IPS-NIHi11 (cell line): ENCODE measurements around the gene NAXD.
"Not testable (repeated sequence)": the region's sequence is repeated elsewhere in the genome, so short reads cannot be mapped to it uniquely, and the experiment has no call there.

Experiments
- DNase-seq: peaks from one replicate; pipeline ENCODE4 v3.0.0; 2012; ENCODE audit warnings: mixed read lengths, low spot score

NAXD gene

GRCh38 chr13:110664673-110665072, 49.3 kb downstream of the NAXD start:
- no peak for DNase-seq

- DNase-seq, result no peak
Measured at GRCh38 chr13:110665491-110666254, 50.3 kb downstream of the NAXD start.

- no peak for DNase-seq
Measured at GRCh38 chr13:110666255-110666533, 50.8 kb downstream of the NAXD start.

GRCh38 chr13:110669036-110669435, 53.7 kb downstream of the NAXD start:
- DNase-seq, result no peak

- not testable (repeated sequence) for DNase-seq
Measured at GRCh38 chr13:110669814-110670213, 54.5 kb downstream of the NAXD start.

- DNase-seq, result no peak
Measured at GRCh38 chr13:110676595-110677587, 61.5 kb downstream of the NAXD start.

- DNase-seq, result no peak
Measured at GRCh38 chr13:110677731-110678545, 62.6 kb downstream of the NAXD start.

GRCh38 chr13:110680852-110681251, 65.5 kb downstream of the NAXD start:
- DNase-seq, result peak; percentile 80

- DNase-seq, result no peak
Measured at GRCh38 chr13:110681868-110682550, 66.7 kb downstream of the NAXD start.

- DNase-seq, result no peak
Measured at GRCh38 chr13:110682746-110683145, 67.4 kb downstream of the NAXD start.

- DNase-seq, result no peak
Measured at GRCh38 chr13:110683203-110683883, 68.0 kb downstream of the NAXD start.

GRCh38 chr13:110683921-110684320, 68.6 kb downstream of the NAXD start:
- DNase-seq, result no peak

- no peak for DNase-seq
Measured at GRCh38 chr13:110684388-110685056, 69.2 kb downstream of the NAXD start.

- DNase-seq, result no peak
Measured at GRCh38 chr13:110685305-110686020, 70.1 kb downstream of the NAXD start.

GRCh38 chr13:110687736-110688135, 72.4 kb downstream of the NAXD start:
- no peak for DNase-seq

- DNase-seq, result no peak
Measured at GRCh38 chr13:110689041-110689440, 73.7 kb downstream of the NAXD start.
